CD4-positive, alpha-beta T cell treated with Interleukin-15 for 4 hours (primary cell): ENCODE results near the gene CD80.
"Not testable (repeated sequence)": the region's sequence is repeated elsewhere in the genome, so short reads cannot be mapped to it uniquely, and the experiment has no call there.

Experiments used
- DNase-seq: peaks from one replicate; pipeline ENCODE4 v3.0.0-alpha.2; 2020; ENCODE audit warnings: low spot score

CD80 gene

GRCh38 chr3:119580067-119580760, 20.8 kb upstream of the CD80 start:
- peak; percentile 26 for DNase-seq

- peak; percentile 43 for DNase-seq
Observed at GRCh38 chr3:119579366-119580066, 20.1 kb upstream of the CD80 start, which contains the start of gene ADPRH. ADPRH (plus strand) TSS chr3:119579492; CDS start chr3:119582170, 2,678 bp downstream.

DNA sequence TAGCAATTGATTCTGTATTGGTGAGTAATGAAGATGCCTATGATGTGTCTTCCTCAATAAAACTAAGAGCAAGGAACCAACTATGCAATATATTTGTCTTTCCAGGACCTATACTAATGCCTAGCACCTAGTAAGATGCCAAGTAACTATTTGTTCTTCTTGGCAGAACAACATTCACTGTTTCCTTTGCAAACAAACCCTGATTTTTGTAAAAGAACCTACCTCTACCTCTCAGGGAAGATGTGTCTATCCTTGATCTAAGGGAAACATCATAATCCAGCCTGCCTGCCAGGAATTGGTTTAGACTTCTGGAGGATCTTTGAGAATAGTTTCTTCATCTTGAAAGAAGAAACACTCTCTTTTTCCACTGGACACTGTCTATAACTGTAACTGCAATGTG, 16.1 kb upstream of the CD80 start:
- DNase-seq: no peak

- no peak for DNase-seq
Observed at GRCh38 chr3:119571688-119572087, 12.3 kb upstream of the CD80 start.

- DNase-seq: no peak
Observed at GRCh38 chr3:119571230-119571629, 11.8 kb upstream of the CD80 start.

DNA sequence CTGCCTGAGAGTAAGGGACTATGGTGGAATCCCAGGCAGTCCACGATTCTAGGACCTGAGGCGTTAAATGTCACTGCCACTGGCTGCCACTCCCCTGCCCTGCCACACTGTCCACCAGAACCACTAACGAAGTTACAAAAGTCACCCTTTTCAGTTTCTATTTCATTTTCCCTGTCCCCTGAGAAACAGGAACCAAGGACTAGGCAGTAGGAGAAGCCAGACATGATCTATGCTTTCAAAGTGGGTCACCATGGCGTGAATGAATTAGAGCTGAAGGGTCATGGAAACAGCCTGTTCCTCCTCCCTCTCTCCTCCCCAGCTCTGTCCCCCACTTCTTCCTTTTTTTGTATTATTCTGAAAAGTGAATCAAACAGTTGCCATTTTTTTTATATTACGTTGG, 10.8 kb upstream of the CD80 start:
- no peak for DNase-seq

DNA sequence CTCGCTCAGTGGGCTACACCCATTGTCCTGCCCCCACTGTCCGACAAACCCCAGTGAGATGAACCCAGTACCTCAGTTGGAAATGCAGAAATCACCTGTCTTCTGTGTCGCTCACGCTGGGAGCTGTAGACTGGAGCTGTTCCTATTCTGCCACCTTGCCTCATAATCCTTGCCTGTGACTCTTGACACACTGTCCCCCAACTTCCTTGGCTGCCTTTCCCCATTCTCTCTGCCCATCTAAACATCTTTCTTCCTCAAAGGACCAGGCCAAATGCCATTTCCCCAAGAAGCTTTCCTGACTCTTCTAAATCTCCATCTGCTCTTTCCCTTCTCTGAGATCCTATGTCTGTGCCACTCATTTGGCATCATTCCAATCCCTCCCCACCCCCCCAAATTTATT, 9.7 kb upstream of the CD80 start:
- no peak for DNase-seq

DNA sequence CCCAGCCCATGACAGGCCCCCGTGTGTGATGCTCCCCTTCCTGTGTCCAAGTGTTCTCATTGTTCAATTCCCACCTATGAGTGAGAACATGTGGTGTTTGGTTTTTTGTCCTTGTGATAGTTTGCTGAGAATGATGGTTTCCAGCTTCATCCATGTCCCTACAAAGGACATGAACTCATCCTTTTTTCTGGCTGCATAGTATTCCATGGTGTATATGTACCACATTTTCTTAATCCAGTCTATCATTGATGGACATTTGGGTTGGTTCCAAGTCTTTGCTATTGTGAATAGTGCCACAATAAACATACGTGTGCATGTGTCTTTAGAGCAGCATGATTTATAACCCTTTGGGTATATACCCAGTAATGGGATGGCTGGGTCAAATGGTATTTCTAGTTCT, 3.9 kb upstream of the CD80 start:
- not testable (repeated sequence) for DNase-seq

- peak; percentile 70 for DNase-seq
Observed at GRCh38 chr3:119562307-119562961, 3.0 kb upstream of the CD80 start.

GRCh38 chr3:119560160-119560559, 746 bp upstream of the CD80 start:
- DNase-seq: no peak

GRCh38 chr3:119558626-119559317, 642 bp downstream of the CD80 start:
- DNase-seq: no peak

DNA sequence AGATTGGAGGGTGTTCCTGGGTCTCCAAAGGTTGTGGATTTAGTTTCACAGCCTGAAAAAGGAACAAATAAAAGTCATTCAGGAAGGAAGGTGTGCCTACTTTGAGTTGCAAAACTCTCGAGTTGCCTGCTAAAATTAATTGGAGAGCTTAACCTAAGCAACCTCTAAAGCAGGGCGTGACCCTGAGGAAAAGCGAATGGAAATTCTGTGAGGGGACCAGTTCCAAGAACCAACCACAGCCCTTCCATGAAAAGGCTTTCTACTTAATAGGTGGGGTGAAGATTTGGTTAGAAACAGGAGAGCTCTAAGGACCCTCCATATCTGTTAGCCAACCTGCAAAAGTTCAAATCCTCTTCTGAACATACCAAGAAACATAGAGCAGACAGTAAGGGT, 1.5 kb downstream of the CD80 start:
- DNase-seq: peak; percentile 24

DNA sequence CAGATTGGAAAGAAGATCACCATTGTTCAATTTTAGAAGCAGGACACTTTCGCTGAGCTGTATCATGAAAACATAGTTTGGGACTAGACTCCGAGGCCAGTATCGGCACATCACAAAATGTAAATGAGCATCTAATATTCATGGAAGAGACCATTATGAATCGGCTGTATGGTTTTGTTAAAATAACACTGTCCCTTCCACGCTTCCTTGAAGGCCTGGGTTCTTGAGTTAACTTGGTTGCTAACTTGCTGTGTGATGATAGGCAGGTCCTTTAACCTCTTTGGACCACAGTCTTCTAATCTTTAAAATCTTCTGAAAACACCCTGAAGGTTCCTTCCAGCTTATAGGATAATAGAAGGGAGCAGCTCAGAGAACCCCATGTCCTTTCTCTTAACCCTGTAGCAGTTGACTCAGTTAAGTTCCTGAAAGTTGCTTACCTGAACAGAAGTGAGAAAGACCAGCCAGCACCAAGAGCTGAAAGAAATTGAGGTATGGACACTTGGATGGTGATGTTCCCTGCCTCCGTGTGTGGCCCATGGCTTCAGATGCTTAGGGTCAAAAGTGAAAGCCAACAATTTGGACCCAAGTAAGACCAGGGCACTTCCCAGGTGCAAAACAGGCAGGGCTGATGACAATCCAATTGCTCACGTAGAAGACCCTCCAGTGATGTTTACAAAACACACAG, 2.1 kb downstream of the CD80 start:
- no peak for DNase-seq

- no peak for DNase-seq
Observed at GRCh38 chr3:119555929-119556328, 3.5 kb downstream of the CD80 start.

- DNase-seq: peak; percentile 10
Observed at GRCh38 chr3:119555309-119555735, 4.1 kb downstream of the CD80 start.

DNA sequence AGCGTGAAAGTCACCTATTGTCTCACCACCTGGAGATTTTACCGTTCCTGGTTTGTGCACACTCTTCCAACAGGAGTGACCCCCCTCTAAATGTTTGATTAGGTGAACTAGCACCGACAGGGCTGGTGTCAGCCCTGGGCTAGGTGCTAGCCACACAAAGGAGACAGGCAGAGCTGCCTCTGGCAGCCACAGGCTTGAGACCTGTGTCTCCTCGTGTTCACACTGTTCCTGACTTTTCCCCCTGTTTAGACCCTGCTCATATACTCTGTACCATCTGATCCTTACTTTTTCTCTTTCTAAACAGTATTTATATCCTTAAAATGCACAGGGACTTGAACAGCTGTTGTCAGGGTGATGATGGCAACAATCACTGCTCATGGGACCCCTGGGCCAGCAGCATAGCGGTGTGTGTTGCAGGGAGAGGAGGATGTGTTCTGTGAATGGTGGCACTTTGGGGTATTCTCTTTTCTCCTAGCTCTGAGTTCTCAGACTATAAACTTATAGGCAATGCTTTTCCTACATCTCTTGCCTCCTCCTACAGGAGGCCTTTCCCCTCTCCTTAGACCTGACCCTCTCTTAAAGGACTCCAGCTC, 5.5 kb downstream of the CD80 start:
- DNase-seq: no peak

GRCh38 chr3:119552928-119553327, 6.5 kb downstream of the CD80 start:
- DNase-seq: not testable (repeated sequence)

DNA sequence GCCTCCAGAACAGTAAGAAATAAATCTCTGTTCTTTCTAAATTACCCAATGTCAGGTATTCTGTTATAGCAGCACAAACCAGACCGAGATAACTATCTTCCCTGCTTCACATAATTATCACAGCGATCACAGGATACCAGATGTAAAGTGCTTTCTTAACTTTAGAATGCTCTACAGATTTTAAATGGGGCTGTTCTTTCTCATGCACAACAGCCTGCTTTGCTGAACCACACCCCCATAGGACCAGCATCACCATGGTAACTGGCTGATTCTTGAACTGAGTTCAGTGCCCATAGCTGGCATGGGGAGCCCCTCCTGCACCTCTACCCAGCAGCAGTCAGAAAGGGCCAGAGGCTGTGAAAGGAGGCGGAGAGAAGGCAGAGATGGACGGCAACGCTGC, 7.8 kb downstream of the CD80 start:
- DNase-seq: no peak

GRCh38 chr3:119550192-119550910, 9.1 kb downstream of the CD80 start:
- no peak for DNase-seq

DNA sequence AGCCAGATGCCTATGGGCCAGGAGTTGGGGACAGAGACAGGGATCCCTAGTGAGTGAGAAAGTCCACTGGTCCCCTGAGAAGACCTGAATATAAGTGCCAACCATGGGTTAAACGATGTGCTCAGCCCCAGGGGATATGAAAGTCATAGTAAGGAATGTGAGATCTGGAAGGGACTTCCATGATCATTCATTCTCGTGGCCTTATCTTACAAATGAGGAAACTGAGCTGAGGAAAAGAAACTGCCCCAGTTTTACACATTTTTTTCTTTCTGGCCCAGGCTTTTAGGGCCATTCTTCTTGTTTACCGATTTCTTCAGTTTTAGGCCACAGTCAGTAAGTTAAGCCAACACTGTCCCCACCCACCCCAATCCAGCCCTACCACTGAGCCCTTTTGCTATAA, 11.1 kb downstream of the CD80 start:
- DNase-seq: no peak

GRCh38 chr3:119547227-119547626, 12.2 kb downstream of the CD80 start:
- no peak for DNase-seq
